Mucosa of descending colon (tissue), 3 donors: ENCODE data around the gene PLEKHA3. TPM values are rescaled to one million over a fixed set of nuclear protein-coding genes. Genes with fewer than 3 reads are reported as not detected.
"Not testable (repeated sequence)": the region's sequence is repeated elsewhere in the genome, so short reads cannot be mapped to it uniquely, and the experiment has no call there.

Source experiments
- ATAC-seq: fragments of 200-7000 bp; cut with Tn5 transposase; one replicate; pipeline ENCODE4 v1.9.1; 2020; ENCODE audit warnings: mild to moderate bottlenecking, moderate library complexity
- DNase-seq, 3 donors: peaks; one replicate each; pipeline ENCODE4 v3.0.0-alpha.2; 2020
- H3K36me3 ChIP-seq: fragments of 200-600 bp; one replicate; pipeline ENCODE4 v1.8.0; 2021; ENCODE audit warnings: low read depth, mild to moderate bottlenecking
- H3K4me1 ChIP-seq: fragments of 200-600 bp; one replicate; pipeline ENCODE4 v1.8.0; 2021; ENCODE audit warnings: low read depth, mild to moderate bottlenecking
- H3K4me3 ChIP-seq: fragments of 200-600 bp; one replicate; pipeline ENCODE4 v1.8.0; 2021; ENCODE audit warnings: mild to moderate bottlenecking
- H3K9me3 ChIP-seq: fragments of 200-600 bp; one replicate; pipeline ENCODE4 v1.8.0; 2021; ENCODE audit warnings: mild to moderate bottlenecking
- CTCF ChIP-seq: fragments of 200-600 bp; IDR thresholded peaks from one replicate; pipeline ENCODE4 v1.8.0; 2022; ENCODE audit warnings: antibody characterized with exemption, mild to moderate bottlenecking
- intact Hi-C, 2 donors: fragments of 100-400 bp; cut with DNase I in 1 of 2; cut with micrococcal nuclease in 1 of 2; formaldehyde crosslinking; loops; one replicate each; pipeline versions ENCODE4 v1.11.0 to v1.11.1; 2022; cut with DNase I, micrococcal nuclease
- total RNA-seq, 3 donors: library from RNA; stranded (reverse); fragmentation: NEBNext Ultra II Directional in 2 of 3; extraction: Animal tissue kit (Norgen Biotek cat#: 25700) in 2 of 3; gene quantifications; one replicate each; pipeline versions ENCODE4 v1.2.1 to v1.2.4, GENCODE V29; 2021 to 2023
- donor health status: DM: no; HTN: no; CAD: no; lungs with moderate emphysema.
- donor health status: DM: no; HTN: no; CAD: no.
- donor health status: DM: no; HTN: yes; CAD: no.

Gene PLEKHA3
- total RNA-seq, 3 donors from 2014 or later, result 24.1 to 47.6 (median 26.3) TPM

GRCh38 chr2:178457390-178457886, 22.8 kb upstream of the PLEKHA3 start:
- H3K4me3 ChIP-seq, result no peak overlapping the region
- H3K4me1 ChIP-seq, result no peaks in the 10 kb centered on the region
- DNase-seq (no peak), ATAC-seq (no peak)
- no peak for TF ChIP-seq CTCF
- H3K9me3 ChIP-seq, result no peaks in the 10 kb centered on the region
- no peaks in the 10 kb centered on the region for H3K36me3 ChIP-seq
- intact Hi-C loops, result no loop called here

GRCh38 chr2:178469219-178469849, 10.9 kb upstream of the PLEKHA3 start:
- Histone ChIP-seq H3K4me3 (no peak overlapping the region), H3K9me3 (no peaks in the 10 kb centered on the region), H3K36me3 (no peaks in the 10 kb centered on the region), H3K4me1 (no peaks in the 10 kb centered on the region)
- intact Hi-C loops, result no loop called here
- ATAC-seq, result no peak
- DNase-seq, result no peak
- no peak for TF ChIP-seq CTCF

- H3K4me3 ChIP-seq, ATAC-seq, DNase-seq, intact Hi-C loops, H3K36me3 ChIP-seq, H3K9me3 ChIP-seq, H3K4me1 ChIP-seq: not testable (repeated sequence)
These were observed 8.9 kb upstream of the PLEKHA3 start for GRCh38 chr2:178471313-178471712.

GRCh38 chr2:178473373-178473772, 6.9 kb upstream of the PLEKHA3 start:
- no peak for TF ChIP-seq CTCF
- intact Hi-C loops, result no loop called here
- H3K9me3 ChIP-seq, result no peaks in the 10 kb centered on the region

GRCh38 chr2:178473931-178474330, 6.3 kb upstream of the PLEKHA3 start:
- Histone ChIP-seq H3K9me3 (no peaks in the 10 kb centered on the region), H3K36me3 (no peaks in the 10 kb centered on the region), H3K4me1 (no peaks in the 10 kb centered on the region), H3K4me3 (no peak overlapping the region)
- intact Hi-C loops, result no loop called here
- ATAC-seq (no peak), DNase-seq (no peak)
- no peak for TF ChIP-seq CTCF

More at GRCh38 chr2:178473373-178473772, 6.9 kb upstream of the PLEKHA3 start:
- no peak for DNase-seq
- H3K4me3 ChIP-seq, result no peak overlapping the region
- no peaks in the 10 kb centered on the region for H3K36me3 ChIP-seq
- no peak for ATAC-seq
- no peaks in the 10 kb centered on the region for H3K4me1 ChIP-seq

- Histone ChIP-seq H3K4me3 (no peak overlapping the region), H3K9me3 (no peaks in the 10 kb centered on the region), H3K4me1 (peaks cover under 1% of the 10 kb centered on the region), H3K36me3 (no peaks in the 10 kb centered on the region)
- intact Hi-C loops, result no loop called here
- TF ChIP-seq CTCF, result no peak
- ATAC-seq (no peak), DNase-seq (no peak)
These were observed 5.7 kb upstream of the PLEKHA3 start for GRCh38 chr2:178474560-178474959.
